H1 (cell line): ENCODE data around the gene SMTNL1. TPM values are rescaled to one million over a fixed set of nuclear protein-coding genes. Genes with fewer than 3 reads are reported as not detected.

ENCODE experiments used
- CTCF ChIA-PET: fragments of 300-600 bp; sonication (Branson Sonifier 250); formaldehyde crosslinking; loops from one replicate; lab custom pipeline; 2021; ENCODE audit not compliant: partially characterized antibody; lab: Charles Lee
- POLR2A ChIA-PET: fragments of 300-600 bp; sonication (Branson Sonifier 250); formaldehyde crosslinking; loops from one replicate; lab custom pipeline; 2021; ENCODE audit warnings: inconsistent platforms; ENCODE audit not compliant: partially characterized antibody; lab: Charles Lee
- DNase-seq, 2 experiments: peaks; one replicate each; pipeline versions ENCODE4 v3.0.0 to v3.0.0-alpha.2; 2010 to 2022; ENCODE audit warnings: low spot score in 2 of 2, low read depth in 1 of 2, mixed read lengths in 1 of 2
- FAIRE-seq: peaks from 2 replicates; lab custom pipeline; 2011; peaks lifted over from hg19 to GRCh38; lab: Jason Lieb, UNC
- H2AFZ ChIP-seq: 2 replicates; pipeline ENCODE4 v1.8.1; 2012; ENCODE audit warnings: low read length, inconsistent platforms
- H2AK5ac ChIP-seq: 2 replicates; pipeline ENCODE4 v1.6.1; 2013; ENCODE audit warnings: low read depth, low read length
- H2BK120ac ChIP-seq: replicated peaks from 2 replicates; pipeline ENCODE3; 2013; ENCODE audit warnings: low read depth, low read length, inconsistent platforms
- H2BK12ac ChIP-seq: 2 replicates; pipeline ENCODE4 v1.6.1; 2013; ENCODE audit warnings: low read depth, low read length
- H2BK15ac ChIP-seq: 2 replicates; pipeline ENCODE4 v1.6.1; 2013; ENCODE audit warnings: low read length
- H2BK20ac ChIP-seq: 2 replicates; pipeline ENCODE4 v1.6.1; 2013; ENCODE audit warnings: low read length
- H2BK5ac ChIP-seq: 2 replicates; pipeline ENCODE4 v1.6.1; 2013; ENCODE audit warnings: low read depth, low read length
- H3K14ac ChIP-seq: 2 replicates; pipeline ENCODE4 v1.6.1; 2013; ENCODE audit warnings: inconsistent platforms; ENCODE audit not compliant: insufficient read length
- H3K18ac ChIP-seq: 2 replicates; pipeline ENCODE4 v1.6.1; 2013; ENCODE audit warnings: low read length; ENCODE audit errors: extremely low read depth
- H3K23ac ChIP-seq: 2 replicates; pipeline ENCODE4 v1.6.1; 2013; ENCODE audit warnings: inconsistent platforms; ENCODE audit not compliant: insufficient read length
- H3K23me2 ChIP-seq: 2 replicates; pipeline ENCODE4 v1.6.1; 2013; ENCODE audit warnings: low read depth, low read length
- H3K27ac ChIP-seq: 2 replicates; pipeline ENCODE4 v1.6.1; 2011; ENCODE audit warnings: low read depth, low read length, inconsistent platforms
- H3K27me3 ChIP-seq, 4 experiments: replicated peaks in 1 of 4; 1 replicate in 1 of 4; 2 replicates in 3 of 4; pipeline versions ENCODE4 v1.6.1 to v1.8.1; 2011 to 2013; ENCODE audit warnings: low read length in 3 of 4, mild to moderate bottlenecking in 3 of 4, inconsistent platforms in 2 of 4, mixed read lengths in 2 of 4, moderate library complexity in 1 of 4; ENCODE audit not compliant: control insufficient read depth in 3 of 4, insufficient read depth in 3 of 4; ENCODE audit errors: extremely low read depth in 1 of 4
- H3K36me3 ChIP-seq, 4 experiments: 2 replicates each; pipeline versions ENCODE4 v1.6.1 to v1.8.1; 2011 to 2013; ENCODE audit warnings: mild to moderate bottlenecking in 4 of 4, low read length in 3 of 4, moderate library complexity in 2 of 4, control low read depth in 1 of 4, inconsistent platforms in 1 of 4; ENCODE audit not compliant: insufficient read depth in 4 of 4, control insufficient read depth in 2 of 4
- H3K4ac ChIP-seq: replicated peaks from 2 replicates; pipeline ENCODE3; 2013; ENCODE audit warnings: low read length, low read depth, mixed read lengths, inconsistent platforms; ENCODE audit not compliant: insufficient read length
- H3K4me1 ChIP-seq, 4 experiments: replicated peaks in 1 of 4; 1 replicate in 1 of 4; 2 replicates in 3 of 4; pipeline versions ENCODE4 v1.6.1 to v1.8.1; 2011 to 2013; ENCODE audit warnings: low read length in 3 of 4, inconsistent platforms in 2 of 4, mixed read lengths in 1 of 4; ENCODE audit not compliant: insufficient read depth in 4 of 4, control insufficient read depth in 3 of 4
- H3K4me2 ChIP-seq, 2 experiments: 2 replicates each; pipeline versions ENCODE4 v1.6.1 to v1.8.1; 2011 to 2013; ENCODE audit warnings: low read depth in 2 of 2, low read length in 2 of 2, control low read depth in 1 of 2, inconsistent platforms in 1 of 2, mild to moderate bottlenecking in 1 of 2; ENCODE audit not compliant: insufficient read depth in 1 of 2
- H3K4me3 ChIP-seq, 4 experiments: fragments of 200-600, 300-600 bp in 1 of 4; sonication (generic), shearing (Covaris generic), sonication (Bioruptor Twin) in 1 of 4; 2 replicates each; pipeline versions ENCODE4 v1.5.1 to v1.8.1; 2011 to 2016; ENCODE audit warnings: low read length in 4 of 4, low read depth in 3 of 4, control low read depth in 2 of 4, inconsistent platforms in 2 of 4, mild to moderate bottlenecking in 2 of 4, mixed read lengths in 1 of 4, moderate library complexity in 1 of 4; ENCODE audit not compliant: insufficient read depth in 2 of 4; ENCODE audit errors: extremely low read depth in 1 of 4
- H3K56ac ChIP-seq: replicated peaks from 2 replicates; pipeline ENCODE3; 2013; ENCODE audit warnings: low read depth, mild to moderate bottlenecking, mixed read lengths, low read length, inconsistent platforms; ENCODE audit not compliant: insufficient read length
- H3K79me1 ChIP-seq: 2 replicates; pipeline ENCODE4 v1.6.1; 2013; ENCODE audit warnings: low read depth, low read length, control low read depth
- H3K79me2 ChIP-seq, 2 experiments: 2 replicates each; pipeline versions ENCODE4 v1.6.1 to v1.8.1; 2012 to 2013; ENCODE audit warnings: low read length in 2 of 2, mild to moderate bottlenecking in 2 of 2, inconsistent platforms in 1 of 2; ENCODE audit not compliant: insufficient read depth in 2 of 2, control insufficient read depth in 1 of 2
- H3K9ac ChIP-seq, 4 experiments: replicated peaks in 1 of 4; 1 replicate in 1 of 4; 2 replicates in 3 of 4; pipeline versions ENCODE4 v1.6.1 to v1.8.1; 2011 to 2013; ENCODE audit warnings: low read depth in 3 of 4, low read length in 3 of 4, control low read depth in 2 of 4, mild to moderate bottlenecking in 2 of 4, moderate library complexity in 2 of 4, inconsistent platforms in 1 of 4; ENCODE audit errors: extremely low read depth in 1 of 4
- H3K9me3 ChIP-seq, 2 experiments: 2 replicates each; pipeline versions ENCODE4 v1.6.1 to v1.8.1; 2012 to 2013; ENCODE audit warnings: mild to moderate bottlenecking in 2 of 2, moderate library complexity in 2 of 2, control low read depth in 1 of 2, inconsistent platforms in 1 of 2, low read depth in 1 of 2, low read length in 1 of 2, mixed read lengths in 1 of 2; ENCODE audit not compliant: insufficient read depth in 2 of 2
- H4K20me1 ChIP-seq, 2 experiments: replicated peaks in 1 of 2; 2 replicates each; pipeline versions ENCODE3 to v1.8.1; 2011 to 2013; ENCODE audit warnings: inconsistent platforms in 2 of 2, low read length in 2 of 2, mild to moderate bottlenecking in 1 of 2; ENCODE audit not compliant: insufficient read depth in 2 of 2, control insufficient read depth in 1 of 2
- H4K5ac ChIP-seq: 2 replicates; pipeline ENCODE4 v1.6.1; 2013; ENCODE audit warnings: low read length, low read depth, mixed read lengths, inconsistent platforms; ENCODE audit not compliant: insufficient read length
- H4K8ac ChIP-seq: 2 replicates; pipeline ENCODE4 v1.8.0; 2013; ENCODE audit warnings: mild to moderate bottlenecking, moderate library complexity, low read length, inconsistent platforms; ENCODE audit not compliant: insufficient read depth; ENCODE audit errors: extremely low read depth
- H4K91ac ChIP-seq: replicated peaks from 2 replicates; pipeline ENCODE3; 2013; ENCODE audit warnings: low read length, mixed read lengths, inconsistent platforms; ENCODE audit not compliant: insufficient read length
- CBX5 ChIP-seq: fragments of 300-800, 300-1000 bp; sonication (generic); IDR thresholded peaks from 2 replicates; pipeline ENCODE4 v1.7.1; 2016; ENCODE audit warnings: antibody characterized with exemption, low read length, low read depth
- GABPA ChIP-seq: IDR thresholded peaks from 2 replicates; pipeline ENCODE4 v1.6.1; 2011; ENCODE audit warnings: mild to moderate bottlenecking, low read length, moderate library complexity, borderline replicate concordance; ENCODE audit not compliant: insufficient read depth
- NRF1 ChIP-seq: IDR thresholded peaks from 2 replicates; pipeline ENCODE4 v1.6.1; 2011; ENCODE audit warnings: mild to moderate bottlenecking, low read depth, low read length, improper control_type of control experiment
- RXRA ChIP-seq: IDR thresholded peaks from 2 replicates; pipeline ENCODE4 v1.6.1; 2011; ENCODE audit warnings: low read depth, mild to moderate bottlenecking, low read length, moderate library complexity; ENCODE audit not compliant: insufficient read depth
- ZNF274 ChIP-seq: IDR thresholded peaks from 2 replicates; pipeline ENCODE4 v1.7.0; 2012; ENCODE audit warnings: low read length, borderline replicate concordance; ENCODE audit errors: extremely low read depth
- WGBS, 2 experiments: shearing (Covaris generic) in 1 of 2; methylation state at CpG; one replicate each; pipeline versions ENCODE4 v1.1.6 to v1.1.7; 2013 to 2015; ENCODE audit warnings: low lambda C conversion rate in 2 of 2, mixed read lengths in 2 of 2, inconsistent platforms in 1 of 2, low coverage in 1 of 2, missing lambda C conversion rate in 1 of 2; ENCODE audit not compliant: insufficient replicate concordance in 2 of 2, insufficient coverage in 1 of 2, insufficient read length in 1 of 2; ENCODE audit errors: extremely low coverage in 1 of 2, missing lambda C conversion rate in 1 of 2; 5-methylcytosine and 5-hydroxymethylcytosine counted together
- polyA plus RNA-seq, 7 experiments: library from polyadenylated mRNA; depleted of rRNA in 3 of 7; stranded (reverse) in 5 of 7; unstranded in 2 of 7; fragments of >200 nt in 5 of 7; fragments of 200-250 nt in 2 of 7; gene quantifications; 1 replicate in 5 of 7; 2 replicates in 1 of 7; 4 replicates in 1 of 7; pipeline versions ENCODE4 v1.2.1 to v1.2.3, GENCODE V29; 2011 to 2013; ENCODE audit warnings: missing spikeins in 2 of 7, mixed read lengths in 2 of 7
- total RNA-seq: library from RNA; stranded (reverse); fragmentation: NEBNext Ultra II Directional; extraction: Animal tissue kit (Norgen Biotek cat#: 25700); gene quantifications from 2 replicates; pipeline ENCODE4 v1.2.1, GENCODE V29; 2021

SMTNL1 gene
- total and polyA plus RNA-seq, 2 of the 8 experiments (the other 6 are each of a cell fraction or from before 2014, with no cell fraction given) = 0.18 TPM; not detected in 1

- Histone ChIP-seq H3K23me2 (peaks cover 7% of the 10 kb centered on the region), H2BK12ac (peak overlapping the region; percentile 9), H4K5ac (no peak overlapping the region), H3K56ac (no peak overlapping the region), H3K14ac (no peak overlapping the region), H2BK120ac (peak overlapping the region; percentile 68), H4K91ac (peak overlapping the region; percentile 83), H3K9me3 (no peaks in the 10 kb centered on the region), H4K8ac (no peak overlapping the region; the same call in 1 of the 2 replicates), H2AFZ (no peak overlapping the region; the same call in 1 of the 2 replicates), H3K4me3 (peak overlapping the region; percentile 41 to 64 (median 54); a peak in 6 of 8 replicates), H3K23ac (no peak overlapping the region), H2BK15ac (peak overlapping the region; percentile 89), H3K18ac (peak overlapping the region; percentile 0; the same call in 1 of the 2 replicates), H3K79me2 (no peaks in the 10 kb centered on the region; a peak in 3 of 4 replicates), H3K4me2 (peak overlapping the region; percentile 76 to 91), H2AK5ac (no peak overlapping the region), H3K79me1 (no peaks in the 10 kb centered on the region), H2BK5ac (peak overlapping the region; percentile 90; the same call in 1 of the 2 replicates), H3K27me3 (no peaks in the 10 kb centered on the region), H3K27ac (no peak overlapping the region), H4K20me1 (no peaks in the 10 kb centered on the region), H3K36me3 (peaks cover 0 to 2% (median 0%) of the 10 kb centered on the region in 4 experiments; a peak in 1 of 8 replicates), H3K9ac (peak overlapping the region in 2 of 4 experiments; percentile 38 to 56; a peak in 1 of 7 replicates), H2BK20ac (peak overlapping the region; percentile 88), H3K4ac (peak overlapping the region; percentile 63), H3K4me1 (peaks cover 7 to 17% (median 11%) of the 10 kb centered on the region in 4 experiments)
- CTCF ChIA-PET = interaction anchor here (0.8 to 20.2 kb wide), 8 partner anchors 8 to 141 kb away, joined by 3 to 286 read pairs (median 5); partner anchors contain the start of gene UBE2L6
- 76% methylated on average over 5 of the region's 5 CpGs; no CpG with 5 or more reads in 1 of the 2 experiments for WGBS, 2 experiments
- POLR2A ChIA-PET = interaction anchor here (0.6 to 51.1 kb wide), 13 partner anchors 10 to 135 kb away, joined by 3 to 1546 read pairs (median 5); partner anchors contain the start of genes CLP1, SLC43A1, UBE2L6 and YPEL4
- FAIRE-seq (no peak), DNase-seq (no peak)
- TF ChIP-seq ZNF274 (no peak), NRF1 (no peak), CBX5 (no peak), GABPA (no peak), RXRA (no peak)
Measured at GRCh38 chr11:57598831-57599155, 61.4 kb downstream of the SMTNL1 start.
